ENCODE results near the gene MAPK13. TPM values are rescaled to one million over a fixed set of nuclear protein-coding genes. Genes with fewer than 3 reads are reported as not detected.
"Not testable (repeated sequence)": the region's sequence is repeated elsewhere in the genome, so short reads cannot be mapped to it uniquely, and the experiment has no call there.

The MAPK13 gene
- total RNA-seq, result 10 to 100 TPM; 33.8 to 61.0 (median 48.4) TPM

DNA sequence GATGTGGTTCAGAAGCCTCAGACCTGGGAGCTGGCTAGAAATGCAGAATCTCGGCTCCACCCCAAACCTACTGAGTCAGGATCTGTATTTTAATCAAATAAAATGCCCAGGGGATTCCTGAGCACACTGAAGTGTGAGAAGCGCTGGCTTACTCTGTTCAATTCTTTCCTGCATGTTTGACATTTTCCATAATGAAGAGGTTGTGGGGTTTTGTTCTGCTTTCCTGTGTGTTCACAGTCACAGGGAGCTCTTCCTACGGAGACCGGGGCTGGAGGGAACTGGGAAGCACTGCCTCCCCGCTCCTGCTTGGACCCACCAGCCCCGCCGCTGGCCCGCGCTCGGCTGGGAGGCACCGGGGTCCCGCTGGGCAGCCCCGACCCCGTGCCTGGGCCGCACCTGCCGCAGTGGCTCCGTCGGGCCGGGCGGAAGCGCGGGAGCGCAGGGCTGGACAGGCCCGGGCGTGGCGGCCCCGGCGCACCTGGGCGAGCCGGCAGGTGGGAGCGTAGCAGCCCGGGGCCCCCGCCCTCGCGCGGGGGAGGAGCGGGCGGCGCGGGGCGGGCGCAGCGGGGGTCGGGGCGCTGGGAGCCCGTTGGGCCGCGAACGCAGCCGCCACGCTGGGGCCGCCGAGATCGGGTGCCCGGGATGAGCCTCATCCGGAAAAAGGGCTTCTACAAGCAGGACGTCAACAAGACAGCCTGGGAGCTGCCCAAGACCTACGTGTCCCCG lies at the start of gene MAPK13:
TSS of gene MAPK13 (plus strand) at position 573 of the 726 bp plus-strand sequence. CDS start at position 643, 70 bp downstream.
- peaks cover 16% of the 10 kb centered on the region for H3K36me3 Mint-ChIP-seq (ENCODE audit: insufficient read depth)
- no peaks in the 10 kb centered on the region for H3K9me3 Mint-ChIP-seq
- no peaks in the 10 kb centered on the region for H3K27me3 Mint-ChIP-seq (ENCODE audit: low read depth)
- peaks cover 60% of the 10 kb centered on the region for H3K4me1 Mint-ChIP-seq (ENCODE audit: low read depth)
- ATAC-seq (peak; percentile 44 to 50), DNase-seq (no peak)
- H3K4me3 Mint-ChIP-seq, result peak within 1 kb of the TSS; percentile 85

DNA sequence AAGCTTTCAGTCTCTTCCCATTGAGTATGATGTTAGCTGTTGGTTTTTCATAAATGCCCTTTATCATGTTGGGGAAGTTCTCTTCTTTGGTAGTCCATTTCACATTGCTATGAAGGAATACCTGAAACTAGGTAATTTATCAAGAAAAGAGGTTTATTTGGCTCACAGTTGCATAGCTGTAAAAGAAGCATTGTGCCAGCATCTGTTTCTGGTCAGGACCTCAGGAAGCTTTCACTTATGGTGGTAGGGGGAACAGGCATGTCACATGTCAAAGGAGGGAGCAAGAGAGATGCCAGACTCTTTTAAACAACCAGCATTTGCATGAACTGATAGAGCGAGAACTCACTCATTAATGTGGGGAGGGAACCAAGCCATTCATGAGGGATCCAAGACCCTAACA lies 48.0 kb upstream of the MAPK13 start:
- Mint-ChIP-seq H3K9me3 (no peaks in the 10 kb centered on the region), H3K4me3 (no peak overlapping the region), H3K36me3 (ENCODE audit: insufficient read depth) (peaks cover 63% of the 10 kb centered on the region), H3K27me3 (ENCODE audit: low read depth) (no peaks in the 10 kb centered on the region), H3K4me1 (ENCODE audit: low read depth) (peaks cover 7% of the 10 kb centered on the region)
- DNase-seq, result no peak
- no peak for ATAC-seq

- no peaks in the 10 kb centered on the region for H3K9me3 Mint-ChIP-seq
- peaks cover 64% of the 10 kb centered on the region for H3K36me3 Mint-ChIP-seq (ENCODE audit: insufficient read depth)
- H3K27me3 Mint-ChIP-seq (ENCODE audit: low read depth), result no peaks in the 10 kb centered on the region
- ATAC-seq, result no peak
- no peak overlapping the region for H3K4me3 Mint-ChIP-seq
- no peak for DNase-seq
- peaks cover 7% of the 10 kb centered on the region for H3K4me1 Mint-ChIP-seq (ENCODE audit: low read depth)
Measured at GRCh38 chr6:36083446-36083845, 46.9 kb upstream of the MAPK13 start.

GRCh38 chr6:36088204-36088603 lies 42.1 kb upstream of the MAPK13 start:
- not testable (repeated sequence) for H3K4me3 Mint-ChIP-seq; H3K27me3 Mint-ChIP-seq (ENCODE audit: low read depth); H3K4me1 Mint-ChIP-seq (ENCODE audit: low read depth); H3K9me3 Mint-ChIP-seq; ATAC-seq; DNase-seq
- peaks cover 31% of the 10 kb centered on the region for H3K36me3 Mint-ChIP-seq (ENCODE audit: insufficient read depth)

DNA sequence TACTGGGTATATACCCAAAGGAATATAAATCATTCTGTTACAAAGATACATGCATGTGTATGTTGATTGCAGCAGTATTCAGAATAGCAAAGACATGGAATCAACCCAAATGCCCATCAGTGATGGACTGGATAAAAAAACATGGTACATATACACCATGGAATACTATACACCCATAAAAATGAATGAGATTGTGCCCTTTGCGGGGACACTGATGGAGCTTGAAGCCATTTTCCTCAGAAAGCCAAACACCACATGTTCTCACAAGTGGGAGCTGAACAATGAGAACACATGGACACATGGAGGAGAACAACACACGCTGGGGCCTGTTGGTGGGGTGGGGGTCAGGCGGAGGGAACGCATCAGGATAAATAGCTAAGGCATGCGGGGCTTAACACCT lies 41.3 kb upstream of the MAPK13 start:
- no peaks in the 10 kb centered on the region for H3K27me3 Mint-ChIP-seq (ENCODE audit: low read depth)
- H3K4me3 Mint-ChIP-seq, result no peak overlapping the region
- H3K4me1 Mint-ChIP-seq (ENCODE audit: low read depth), result peaks cover 4% of the 10 kb centered on the region
- no peaks in the 10 kb centered on the region for H3K9me3 Mint-ChIP-seq
- peaks cover 25% of the 10 kb centered on the region for H3K36me3 Mint-ChIP-seq (ENCODE audit: insufficient read depth)
- no peak for ATAC-seq
- DNase-seq, result no peak

GRCh38 chr6:36094238-36094637 lies 36.1 kb upstream of the MAPK13 start:
- no peak for ATAC-seq
- H3K27me3 Mint-ChIP-seq (ENCODE audit: low read depth), result no peaks in the 10 kb centered on the region
- no peak overlapping the region for H3K4me3 Mint-ChIP-seq
- DNase-seq, result no peak
- H3K36me3 Mint-ChIP-seq (ENCODE audit: insufficient read depth), result peaks cover 8% of the 10 kb centered on the region
- no peaks in the 10 kb centered on the region for H3K9me3 Mint-ChIP-seq
- peaks cover 19% of the 10 kb centered on the region for H3K4me1 Mint-ChIP-seq (ENCODE audit: low read depth)

DNA sequence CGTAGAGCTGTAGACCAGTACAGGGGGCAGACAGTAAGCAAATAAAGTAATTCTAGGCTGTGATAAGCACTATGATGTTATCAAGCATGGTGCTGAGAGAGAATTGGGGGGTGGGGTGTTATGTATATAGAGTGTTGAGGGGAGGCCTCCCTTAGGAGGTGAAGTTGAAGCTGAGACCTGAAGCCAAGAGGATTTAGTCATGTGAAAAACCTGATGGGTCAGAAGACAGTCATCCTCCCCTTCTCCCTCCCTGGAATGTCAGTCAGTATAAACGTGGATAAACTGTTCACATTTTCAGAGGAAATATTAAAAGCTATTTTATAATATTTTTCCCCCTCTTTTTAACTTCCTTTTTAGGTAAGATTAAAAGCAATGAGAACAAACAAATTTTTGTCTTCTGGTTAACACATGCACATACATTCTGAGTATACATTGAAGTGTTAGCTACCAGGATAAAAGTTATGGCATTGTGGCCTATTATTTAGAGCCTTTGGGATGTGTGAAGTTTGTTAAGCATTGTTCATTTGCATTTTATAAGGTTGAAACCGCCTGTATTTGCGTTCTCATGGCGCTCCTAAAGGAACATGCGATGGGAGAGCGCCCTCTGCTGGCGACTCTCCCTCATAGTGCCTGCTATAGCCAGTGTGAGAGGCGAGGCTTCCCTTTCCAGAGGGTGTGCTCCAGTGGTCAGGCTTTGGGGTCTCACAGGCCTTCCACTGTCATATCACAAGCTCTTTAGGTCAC lies 35.4 kb upstream of the MAPK13 start:
- Mint-ChIP-seq H3K4me3 (no peak overlapping the region), H3K27me3 (ENCODE audit: low read depth) (no peaks in the 10 kb centered on the region), H3K9me3 (no peaks in the 10 kb centered on the region), H3K36me3 (ENCODE audit: insufficient read depth) (peaks cover 6% of the 10 kb centered on the region), H3K4me1 (ENCODE audit: low read depth) (peaks cover 26% of the 10 kb centered on the region)
- ATAC-seq, result peak; percentile 93
- peak; percentile 81 for DNase-seq

DNA sequence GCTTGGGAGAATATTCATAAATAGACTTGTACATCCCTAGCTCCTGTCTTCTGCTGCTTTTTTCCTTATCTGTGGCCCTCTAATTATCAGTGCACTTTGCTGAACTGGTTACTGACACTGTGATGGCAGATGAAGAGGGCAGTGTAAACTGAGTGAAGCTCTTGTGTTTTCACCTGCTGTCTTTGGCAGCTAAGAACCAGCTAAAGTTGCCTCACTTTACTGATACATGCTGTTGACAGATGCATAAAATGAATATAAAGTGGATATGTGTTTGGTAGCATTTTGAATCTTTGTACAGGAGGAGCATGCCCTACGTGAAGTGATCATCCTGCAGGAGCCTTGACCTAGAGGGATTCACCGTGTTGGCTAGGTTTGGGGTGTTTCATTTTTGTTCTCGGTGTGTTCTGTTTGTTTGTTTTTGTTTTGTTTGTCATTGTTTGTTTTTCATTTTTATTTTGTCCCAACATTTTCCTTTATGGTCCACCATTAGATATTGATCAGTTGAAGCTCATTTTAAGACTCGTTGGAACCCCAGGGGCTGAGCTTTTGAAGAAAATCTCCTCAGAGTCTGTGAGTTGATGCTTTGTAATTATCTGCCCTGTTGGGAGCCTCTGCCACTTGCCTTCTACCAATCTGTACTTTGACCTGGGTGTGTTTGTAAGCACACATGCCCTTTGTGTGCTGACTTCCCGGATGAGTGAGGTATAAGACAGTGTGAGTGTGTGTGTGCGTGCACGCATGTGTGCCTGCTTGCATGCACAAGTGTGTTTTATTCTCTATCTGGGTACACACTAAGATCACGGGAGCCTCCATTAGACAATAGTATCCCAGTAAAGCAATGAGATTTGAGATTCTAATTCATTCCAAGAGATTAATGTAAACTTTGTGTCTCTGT lies 34.6 kb upstream of the MAPK13 start:
- peak; percentile 9 to 10 for ATAC-seq
- H3K36me3 Mint-ChIP-seq (ENCODE audit: insufficient read depth), result peaks cover 6% of the 10 kb centered on the region

DNA sequence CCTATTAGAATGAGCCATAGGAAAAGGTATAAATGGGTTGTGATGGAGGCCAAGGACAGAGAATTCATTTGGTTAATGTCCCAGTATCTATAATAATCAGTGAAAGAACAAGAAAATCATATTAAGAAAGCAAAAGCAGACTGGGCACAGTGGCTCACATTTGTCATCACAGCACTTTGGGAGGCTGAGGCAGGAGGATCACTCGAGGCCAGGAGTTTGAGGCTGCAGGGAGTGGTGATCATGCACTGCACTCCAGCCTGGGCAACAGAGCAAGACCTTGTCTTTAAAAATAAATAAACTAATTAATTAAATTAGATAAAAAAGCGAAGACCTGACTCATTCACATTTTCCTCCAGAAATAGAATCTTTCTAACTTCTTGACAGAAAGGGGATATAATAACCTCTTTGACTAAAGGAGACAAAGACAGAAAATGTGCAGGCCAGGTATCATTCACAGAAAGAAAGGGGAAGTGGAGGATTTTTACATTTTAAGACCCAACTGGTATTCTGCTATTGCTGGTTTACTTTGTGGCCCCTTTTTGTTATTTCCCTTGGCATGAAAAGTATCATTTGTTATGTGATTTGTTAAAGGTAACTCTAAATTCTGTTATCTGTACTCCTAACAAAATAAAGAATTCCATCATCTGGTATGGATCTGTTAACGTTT lies 31.9 kb upstream of the MAPK13 start:
- no peak for ATAC-seq
- Mint-ChIP-seq H3K9me3 (no peaks in the 10 kb centered on the region), H3K36me3 (ENCODE audit: insufficient read depth) (peaks cover 10% of the 10 kb centered on the region), H3K27me3 (ENCODE audit: low read depth) (no peaks in the 10 kb centered on the region), H3K4me1 (ENCODE audit: low read depth) (peaks cover 43% of the 10 kb centered on the region), H3K4me3 (no peak overlapping the region)
- no peak for DNase-seq

More for the DNA sequence above, 34.6 kb upstream of the MAPK13 start:
- no peak overlapping the region for H3K4me3 Mint-ChIP-seq
- no peak for DNase-seq
- H3K4me1 Mint-ChIP-seq (ENCODE audit: low read depth), result peaks cover 33% of the 10 kb centered on the region
- no peaks in the 10 kb centered on the region for H3K27me3 Mint-ChIP-seq (ENCODE audit: low read depth)
- no peaks in the 10 kb centered on the region for H3K9me3 Mint-ChIP-seq

DNA sequence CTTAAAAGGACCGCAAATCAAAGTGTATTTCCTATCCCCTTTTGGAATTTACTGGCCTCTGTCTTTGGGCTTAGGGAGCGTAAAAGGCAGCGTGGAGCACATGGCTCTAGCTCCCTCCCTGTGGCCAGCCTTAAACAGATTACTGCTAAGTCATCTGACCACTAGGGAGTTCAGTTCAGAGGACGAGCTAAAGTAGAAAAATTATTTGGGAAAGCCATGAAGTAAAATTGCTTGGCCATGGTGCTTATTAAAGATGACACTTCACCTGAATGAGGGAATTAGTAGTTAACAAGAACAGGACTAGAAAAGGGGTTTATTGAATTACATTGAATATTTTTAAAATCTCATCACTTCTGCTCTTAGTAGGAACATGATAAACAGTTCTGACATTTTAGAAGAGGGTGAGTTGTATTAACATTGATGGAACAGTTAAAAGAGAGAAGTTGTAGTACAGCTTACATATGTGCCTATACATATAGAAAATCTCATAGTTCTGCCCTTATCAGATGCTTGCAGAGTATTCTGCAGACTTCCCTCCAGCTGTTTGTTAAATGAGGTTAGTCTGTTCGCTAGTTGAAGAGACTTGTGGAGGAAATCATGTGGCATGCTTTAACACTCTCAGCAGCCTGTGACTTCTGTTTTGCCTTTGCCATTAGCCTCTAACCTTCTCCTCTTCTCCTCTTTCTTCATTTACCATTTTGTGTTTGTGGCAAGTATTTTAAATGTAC lies 31.2 kb upstream of the MAPK13 start:
- no peak for ATAC-seq
- DNase-seq, result no peak
- H3K4me3 Mint-ChIP-seq, result no peak overlapping the region
- peaks cover 43% of the 10 kb centered on the region for H3K4me1 Mint-ChIP-seq (ENCODE audit: low read depth)
- peaks cover 17% of the 10 kb centered on the region for H3K36me3 Mint-ChIP-seq (ENCODE audit: insufficient read depth)
- no peaks in the 10 kb centered on the region for H3K27me3 Mint-ChIP-seq (ENCODE audit: low read depth)
- no peaks in the 10 kb centered on the region for H3K9me3 Mint-ChIP-seq

GRCh38 chr6:36099869-36100483 lies 30.3 kb upstream of the MAPK13 start:
- peaks cover 18% of the 10 kb centered on the region for H3K36me3 Mint-ChIP-seq (ENCODE audit: insufficient read depth)
- no peak for DNase-seq
- peak; percentile 44 to 59 for ATAC-seq

DNA sequence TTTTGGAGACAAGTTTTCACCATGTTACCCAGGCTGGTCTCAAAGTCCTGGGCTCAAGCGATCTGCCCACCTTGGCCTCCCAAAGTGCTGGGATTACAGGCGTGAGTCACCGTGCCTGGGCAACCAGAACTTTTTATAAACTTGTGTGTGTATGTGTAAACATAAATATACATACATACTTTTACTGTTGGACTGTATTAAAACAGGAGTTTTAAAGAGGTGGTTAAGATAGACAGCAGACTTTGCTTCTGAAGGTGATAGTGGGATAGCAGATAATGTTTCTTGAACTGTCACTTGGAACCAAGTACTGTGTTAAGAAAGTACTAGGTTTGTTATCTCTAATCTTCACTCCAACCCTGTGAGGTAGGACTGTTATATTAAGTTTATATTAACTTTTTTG lies 28.6 kb upstream of the MAPK13 start:
- Mint-ChIP-seq H3K9me3 (no peaks in the 10 kb centered on the region), H3K36me3 (ENCODE audit: insufficient read depth) (peaks cover 17% of the 10 kb centered on the region), H3K4me3 (no peak overlapping the region), H3K27me3 (ENCODE audit: low read depth) (no peaks in the 10 kb centered on the region), H3K4me1 (ENCODE audit: low read depth) (peaks cover 32% of the 10 kb centered on the region)
- no peak for ATAC-seq
- DNase-seq, result no peak

More at GRCh38 chr6:36099869-36100483, 30.3 kb upstream of the MAPK13 start:
- peaks cover 38% of the 10 kb centered on the region for H3K4me1 Mint-ChIP-seq (ENCODE audit: low read depth)
- H3K4me3 Mint-ChIP-seq, result no peak overlapping the region
- no peaks in the 10 kb centered on the region for H3K27me3 Mint-ChIP-seq (ENCODE audit: low read depth)
- no peaks in the 10 kb centered on the region for H3K9me3 Mint-ChIP-seq

GRCh38 chr6:36102853-36103252 lies 27.5 kb upstream of the MAPK13 start:
- DNase-seq (no peak), ATAC-seq (no peak)
- H3K27me3 Mint-ChIP-seq (ENCODE audit: low read depth), result no peaks in the 10 kb centered on the region
- peaks cover 38% of the 10 kb centered on the region for H3K4me1 Mint-ChIP-seq (ENCODE audit: low read depth)
- no peak overlapping the region for H3K4me3 Mint-ChIP-seq
- H3K9me3 Mint-ChIP-seq, result no peaks in the 10 kb centered on the region
- peaks cover 24% of the 10 kb centered on the region for H3K36me3 Mint-ChIP-seq (ENCODE audit: insufficient read depth)
